Glomerular visceral epithelial cell (primary cell): ENCODE measurements around the gene ARVCF.

Source experiments
- DNase-seq: peaks from one replicate; pipeline ENCODE4 v3.0.0-alpha.2; 2016; ENCODE audit errors: extremely low spot score

ARVCF gene

DNA sequence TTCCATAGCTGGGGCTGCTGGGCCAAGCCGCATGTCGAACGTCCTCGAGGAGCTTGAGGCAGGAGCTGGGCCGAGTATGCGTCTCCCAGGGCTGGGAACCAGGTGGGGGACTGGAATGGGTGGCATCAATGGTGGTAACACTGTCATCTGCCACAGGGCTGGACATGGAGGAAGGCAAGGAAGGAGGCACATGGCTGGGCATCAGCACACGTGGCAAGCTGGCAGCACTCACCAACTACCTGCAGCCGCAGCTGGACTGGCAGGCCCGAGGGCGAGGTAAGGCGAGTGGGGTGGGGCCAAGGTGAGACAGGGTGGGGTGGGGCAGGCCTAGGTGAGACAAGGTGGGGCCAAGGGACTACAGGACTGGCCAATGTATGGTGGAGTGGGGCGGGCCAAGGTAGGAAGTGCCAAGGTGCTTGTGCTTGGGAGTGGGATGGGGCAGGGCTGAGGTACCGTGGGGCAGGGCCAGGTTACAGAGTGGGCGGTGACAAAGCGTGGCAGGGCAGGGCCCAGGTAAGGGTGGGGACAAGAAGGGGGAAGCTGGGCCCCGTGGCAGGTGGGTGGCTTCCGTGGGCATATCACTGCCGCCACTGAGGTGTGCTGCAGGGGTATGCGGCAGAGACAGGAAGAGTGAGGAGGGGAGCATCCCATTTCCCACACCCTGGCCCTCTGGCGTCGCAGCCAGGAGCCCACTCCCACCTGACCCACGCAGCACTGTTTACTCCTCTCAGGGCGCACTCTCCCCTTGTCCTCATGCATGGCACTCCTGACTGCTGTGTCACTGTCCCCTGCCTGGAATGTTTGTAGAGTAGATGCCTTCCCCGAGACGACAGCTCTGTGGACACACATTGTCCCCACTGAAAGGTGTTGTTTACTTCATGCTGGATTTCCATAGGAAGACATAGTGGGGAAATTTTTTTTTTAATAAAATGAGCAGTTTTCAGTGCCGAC is 36.0 kb upstream of the ARVCF start:
- no peak for DNase-seq

DNA sequence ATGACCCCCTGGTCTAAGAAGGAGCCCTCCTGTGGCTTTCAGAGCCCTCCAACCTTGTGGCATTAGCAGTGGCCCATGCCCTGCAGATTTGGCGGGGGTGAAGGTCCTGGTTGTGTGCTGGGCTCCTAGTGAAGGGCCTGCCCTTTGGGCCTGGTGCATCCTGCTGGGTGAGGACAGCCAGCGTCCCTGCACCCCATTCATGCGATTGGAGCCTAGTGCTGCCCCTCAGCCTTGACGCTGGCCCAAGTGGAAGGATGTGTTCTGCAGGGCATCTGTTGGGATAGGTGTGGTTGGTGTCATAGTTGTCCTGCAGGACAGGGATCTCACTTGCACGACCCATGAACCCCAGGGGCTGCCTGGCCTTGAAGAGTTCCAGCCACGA is 35.3 kb upstream of the ARVCF start:
- no peak for DNase-seq

DNA sequence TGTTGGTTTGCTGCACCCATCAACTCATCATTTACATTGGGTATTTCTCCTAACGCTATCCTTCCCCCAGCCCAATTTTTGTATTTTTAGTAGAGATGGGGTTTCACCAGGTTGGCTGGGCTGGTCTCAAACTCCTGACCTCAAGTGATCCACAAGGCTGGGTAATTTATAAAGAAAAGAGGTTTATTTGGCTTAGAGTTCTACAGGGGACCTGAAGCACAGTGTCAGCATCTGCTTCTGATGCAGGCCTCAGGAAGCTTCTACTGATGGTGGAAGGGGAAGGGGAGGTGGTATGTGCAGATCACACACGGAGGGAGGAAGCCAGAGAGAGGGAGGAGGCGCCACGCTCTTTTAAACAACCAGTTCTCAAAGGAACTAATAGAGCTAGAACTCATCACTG is 30.1 kb upstream of the ARVCF start:
- no peak for DNase-seq

DNA sequence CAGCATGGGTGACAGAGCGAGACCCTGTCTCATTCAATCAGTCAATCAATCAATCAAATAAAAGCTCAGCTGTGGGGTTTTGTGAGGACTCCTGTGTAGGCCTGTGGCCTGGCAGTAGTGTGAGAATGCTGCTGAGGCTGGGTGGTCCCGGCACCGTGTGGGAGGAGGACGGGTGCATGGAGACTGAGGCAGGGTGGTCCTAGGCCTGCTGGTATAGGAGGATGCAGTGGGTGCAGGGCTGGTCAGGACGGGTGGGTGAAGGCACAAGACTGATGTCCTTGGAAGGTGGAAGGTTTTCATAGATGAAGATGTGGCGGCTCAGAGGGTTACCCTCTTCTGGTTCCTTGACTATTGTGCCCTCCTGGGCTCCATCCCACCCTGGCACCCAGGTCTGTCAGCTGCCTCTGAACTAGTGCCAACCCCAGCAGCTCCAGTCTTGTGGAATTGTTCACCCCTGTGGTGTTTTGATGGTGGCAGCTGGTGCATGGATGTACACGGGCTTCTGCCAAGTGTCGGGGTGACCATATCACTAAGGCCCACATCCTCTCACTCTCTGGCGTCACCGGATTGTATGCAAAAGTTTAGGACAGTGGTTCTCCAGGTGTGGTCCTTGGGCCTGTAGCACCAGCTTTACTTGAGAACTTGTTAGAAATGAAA is 28.0 kb upstream of the ARVCF start:
- no peak for DNase-seq

DNA sequence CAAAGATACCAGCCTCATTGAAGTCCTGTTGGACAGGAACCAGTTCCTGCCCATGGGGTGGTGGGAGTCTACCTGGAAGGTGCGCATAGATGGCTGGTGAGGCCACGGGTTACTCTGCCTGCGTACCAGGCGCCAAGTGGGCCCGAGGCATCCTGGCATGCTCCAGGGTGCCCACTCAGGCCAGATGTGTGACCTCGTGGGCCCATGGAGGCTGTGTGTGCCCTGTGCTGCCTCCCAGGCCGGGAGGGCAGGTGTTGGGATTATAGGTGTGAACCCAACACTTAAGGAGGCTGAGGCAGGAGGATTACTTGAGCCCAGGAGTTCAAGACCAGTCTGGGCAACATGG is 27.3 kb upstream of the ARVCF start:
- DNase-seq: no peak

DNA sequence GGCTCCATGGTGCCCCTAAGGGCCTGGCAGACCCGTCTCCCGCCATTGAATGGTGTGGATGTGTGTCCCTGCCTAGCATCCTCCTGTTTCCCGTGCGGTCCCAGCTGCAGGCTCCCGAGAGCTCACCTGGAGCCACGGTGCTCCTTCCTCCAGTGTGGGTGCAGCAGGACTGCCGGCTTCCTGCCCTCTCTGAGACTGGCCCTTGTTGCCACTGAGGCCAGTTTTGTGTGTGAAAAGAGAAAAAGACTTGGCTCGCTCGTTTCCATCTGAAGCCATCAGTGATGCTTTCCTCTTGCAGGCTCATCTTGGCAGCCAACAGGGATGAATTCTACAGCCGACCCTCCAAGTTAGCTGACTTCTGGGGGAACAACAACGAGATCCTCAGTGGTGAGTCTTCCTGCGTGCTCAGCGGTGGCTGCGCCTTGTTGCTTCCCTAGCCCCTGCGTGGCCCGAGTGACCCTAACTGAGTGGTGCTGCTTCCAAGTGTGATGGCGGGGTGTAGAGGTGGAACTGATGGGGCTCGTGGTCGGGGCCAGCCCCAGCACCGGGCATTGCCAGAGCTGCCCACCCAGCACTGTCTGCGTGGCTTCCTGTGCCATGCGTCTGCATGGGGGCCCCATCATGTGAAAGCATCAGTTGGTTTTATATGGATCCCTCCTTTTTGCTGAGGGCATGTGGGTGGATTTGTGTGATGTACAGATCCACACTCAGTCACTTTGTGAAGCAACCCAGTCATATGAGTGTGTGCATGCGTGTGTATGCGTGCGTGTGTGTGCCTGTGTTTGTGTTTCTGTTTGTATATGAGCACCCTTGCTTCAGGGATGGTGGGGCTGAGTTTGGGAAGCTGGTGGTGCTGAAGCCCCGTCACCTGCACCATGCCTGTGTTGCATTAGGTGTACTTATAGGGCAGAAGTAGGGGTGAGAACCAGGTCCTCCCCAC is 26.7 kb upstream of the ARVCF start:
- no peak for DNase-seq

DNA sequence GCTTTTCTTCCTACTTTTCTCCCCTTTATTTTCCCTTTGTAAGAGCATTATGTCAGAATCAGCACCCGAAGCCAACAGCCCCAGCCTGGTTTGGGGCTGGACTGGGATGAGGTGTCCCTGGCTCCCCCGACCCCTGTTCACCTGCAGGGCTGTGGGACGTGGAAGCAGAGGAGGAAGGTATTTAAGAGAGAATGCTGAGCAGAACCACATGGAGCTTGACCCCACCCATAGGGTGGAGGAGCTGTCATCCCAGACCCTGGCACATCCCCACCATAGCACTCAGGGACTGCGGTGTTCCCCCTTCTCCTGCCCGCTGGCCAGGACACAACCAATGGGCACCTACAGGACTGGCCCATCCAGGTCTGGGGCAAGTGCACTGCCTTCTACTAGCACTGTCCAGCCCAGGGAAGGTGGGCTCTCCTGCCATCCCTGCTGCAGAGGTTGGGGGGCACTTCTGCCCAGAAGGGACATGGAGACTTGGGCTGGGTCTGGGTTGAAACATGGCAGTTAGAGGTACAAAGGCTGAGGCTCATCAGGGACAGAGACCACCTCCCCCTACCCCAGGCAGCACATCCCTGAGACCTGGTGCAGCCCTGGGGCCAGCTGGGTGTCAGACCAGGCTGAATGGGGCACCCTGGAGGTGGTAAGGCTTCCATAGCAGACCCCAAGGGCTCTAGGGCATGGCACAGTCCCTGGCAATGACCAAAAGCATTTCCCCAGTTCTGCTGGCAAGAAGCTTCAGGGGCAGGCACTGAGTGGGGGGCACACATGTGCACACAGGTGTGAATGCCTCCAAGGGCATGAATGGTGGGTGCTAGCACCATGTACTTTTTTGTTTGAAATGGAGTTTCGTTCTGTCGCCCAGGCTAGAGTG is 23.9 kb upstream of the ARVCF start:
- no peak for DNase-seq

DNA sequence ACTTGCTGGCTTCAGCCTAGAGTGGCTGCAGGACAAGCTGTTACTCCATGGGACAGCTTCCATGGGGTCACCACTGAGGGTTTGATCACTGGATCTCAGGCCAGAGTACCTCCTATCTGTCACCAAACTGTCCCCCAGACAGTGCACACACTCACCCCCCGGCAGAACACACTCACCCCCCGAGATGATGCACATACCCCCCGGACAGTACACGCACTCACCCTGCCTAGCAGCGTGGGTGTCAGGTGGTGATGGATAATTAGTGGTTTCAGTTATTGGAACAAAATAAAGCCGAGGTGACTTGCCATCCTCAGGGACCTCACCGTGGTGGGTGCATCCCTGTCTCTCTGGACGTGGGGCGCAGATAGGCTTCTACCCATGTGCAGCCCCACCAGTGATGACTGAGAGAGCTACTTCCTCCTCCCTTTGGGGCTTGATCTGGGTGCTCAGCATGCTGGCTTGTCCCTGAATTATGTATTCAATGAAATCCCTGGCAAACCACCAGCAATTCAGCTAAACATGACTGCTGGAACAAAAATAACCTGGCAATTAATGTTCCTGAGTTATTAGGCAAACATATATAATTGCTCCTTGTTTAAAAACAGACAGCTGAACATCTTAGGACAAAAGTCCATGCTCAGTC is 23.2 kb upstream of the ARVCF start:
- no peak for DNase-seq

DNA sequence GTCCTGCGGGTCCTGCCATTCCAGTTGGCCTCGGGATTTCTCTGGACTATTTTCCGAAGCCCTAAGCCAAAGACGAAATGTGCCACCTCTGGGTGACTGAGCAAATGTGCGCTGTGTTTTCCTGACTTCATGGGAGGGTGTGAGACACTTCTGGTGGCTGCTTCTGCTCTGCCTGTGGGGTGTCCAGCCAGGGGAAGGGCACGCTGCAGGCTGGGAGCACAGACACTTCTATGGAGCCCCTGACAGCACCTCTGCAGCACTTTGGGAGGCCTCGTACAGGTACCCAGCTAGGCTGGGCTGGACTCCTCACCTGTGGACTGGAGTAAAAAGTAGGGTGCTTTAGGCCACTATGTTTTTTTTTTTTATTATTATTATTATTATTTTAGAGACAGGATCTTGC is 22.0 kb upstream of the ARVCF start:
- no peak for DNase-seq

DNA sequence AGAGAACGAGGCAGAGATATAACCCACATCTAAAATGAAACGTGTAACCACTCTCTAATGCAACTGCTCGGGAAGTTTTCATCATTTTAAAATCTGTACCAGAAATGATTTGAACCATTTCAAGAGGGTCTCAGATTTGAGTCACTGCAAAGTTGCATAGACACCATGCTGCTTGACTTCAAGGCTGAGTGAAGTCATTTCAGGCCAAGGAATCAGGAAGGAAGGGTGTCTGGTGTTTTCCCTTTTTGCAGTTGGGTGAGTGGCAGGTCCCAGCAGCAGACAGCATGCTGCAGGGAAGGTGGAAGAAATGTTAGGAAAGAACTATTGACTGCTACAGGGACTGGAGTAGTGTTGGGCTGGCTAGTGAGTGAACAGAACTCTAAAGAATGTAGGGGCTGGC is 20.8 kb upstream of the ARVCF start:
- DNase-seq: no peak

DNA sequence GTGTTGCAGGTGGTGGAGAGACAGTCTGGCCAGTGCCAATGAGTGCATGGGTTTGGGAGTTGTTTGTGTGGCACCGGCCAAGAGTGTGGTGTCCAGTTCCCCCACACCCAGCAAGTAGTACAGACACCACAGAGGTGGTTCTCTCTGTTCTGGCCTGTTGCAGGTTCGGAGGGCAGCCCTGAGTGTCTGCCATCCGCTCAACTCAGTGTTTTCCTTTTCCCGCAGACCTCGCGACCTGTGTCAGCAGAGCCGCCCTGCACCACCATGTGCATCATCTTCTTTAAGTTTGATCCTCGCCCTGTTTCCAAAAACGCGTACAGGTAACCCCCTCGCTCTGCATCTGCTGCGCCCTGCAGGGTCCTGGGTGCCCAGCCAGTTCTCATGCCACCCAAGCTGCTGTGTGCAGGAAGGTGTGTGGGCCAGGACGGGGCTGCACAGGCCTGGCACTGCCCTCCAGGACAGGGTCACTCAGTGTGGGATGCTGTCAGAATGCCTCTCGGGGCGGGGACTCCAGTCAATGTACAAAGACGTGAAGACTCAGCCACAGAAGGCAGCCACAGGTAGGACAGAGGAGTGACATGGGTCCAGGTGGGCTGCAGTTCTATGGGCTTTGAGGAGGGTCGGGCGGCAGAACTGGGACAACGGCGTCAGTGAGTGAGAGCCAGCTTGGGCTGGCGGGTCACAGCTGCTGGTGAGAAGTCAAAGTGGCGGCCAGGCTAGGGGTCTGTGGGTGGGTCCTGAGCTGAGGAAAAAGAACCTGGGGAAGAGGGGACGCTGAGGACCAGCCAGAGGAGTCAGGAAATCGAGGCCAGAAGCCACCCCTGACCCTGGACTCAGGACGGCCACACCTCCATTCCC is 20.1 kb upstream of the ARVCF start:
- no peak for DNase-seq

DNA sequence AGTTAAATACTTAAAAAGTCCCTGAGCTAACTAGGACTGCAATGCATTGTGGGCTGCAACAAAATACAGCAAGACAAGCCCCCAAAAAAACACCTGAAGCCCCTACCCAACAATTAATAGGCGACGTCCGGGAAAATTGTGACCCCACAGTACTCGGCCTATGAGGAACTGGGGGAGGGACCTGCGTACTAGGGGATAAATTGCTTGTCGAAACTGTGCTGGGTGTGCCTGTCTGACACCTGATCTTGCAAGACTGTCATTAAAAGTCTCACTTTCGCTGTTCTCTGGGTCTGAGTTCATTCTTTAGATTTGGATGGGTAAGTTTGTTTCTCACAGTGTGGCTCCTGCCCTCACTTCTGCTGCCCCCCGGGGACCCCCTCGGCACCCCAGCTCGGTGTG is 19.5 kb upstream of the ARVCF start:
- no peak for DNase-seq

DNA sequence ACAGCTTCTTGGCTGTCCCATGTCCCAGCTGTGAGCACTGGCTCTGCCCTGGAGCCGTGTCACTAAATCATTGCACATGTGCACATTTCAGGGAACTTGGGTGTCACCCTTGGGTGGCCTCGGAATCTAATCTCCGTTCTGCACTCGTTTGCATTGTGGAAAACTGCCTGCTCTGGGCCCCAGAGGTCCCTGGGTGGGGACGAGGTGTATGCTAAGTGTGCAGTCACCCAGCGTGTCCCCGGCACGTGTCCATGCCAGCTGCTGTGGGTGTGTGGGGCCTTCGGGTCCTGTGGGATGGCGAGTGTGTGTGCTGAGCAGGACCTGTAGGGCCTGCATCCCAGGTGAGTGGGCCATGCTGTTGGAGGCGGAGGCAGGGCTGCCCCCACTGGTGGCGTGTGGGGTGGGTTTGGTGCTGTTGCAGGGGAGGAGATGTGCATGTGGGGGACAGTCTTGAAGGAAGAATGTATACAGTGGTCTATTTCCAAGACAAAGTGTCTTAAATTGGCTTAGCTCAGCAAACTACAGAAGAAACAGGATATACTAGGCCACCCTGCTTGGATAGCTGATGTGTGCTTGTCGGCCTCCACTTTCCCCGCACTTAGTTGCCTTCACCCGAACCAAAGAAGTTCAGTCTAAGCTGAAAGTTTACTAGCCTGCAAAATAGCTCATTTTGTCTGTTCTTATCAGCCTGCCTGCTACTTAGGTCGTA is 18.9 kb upstream of the ARVCF start:
- no peak for DNase-seq

DNA sequence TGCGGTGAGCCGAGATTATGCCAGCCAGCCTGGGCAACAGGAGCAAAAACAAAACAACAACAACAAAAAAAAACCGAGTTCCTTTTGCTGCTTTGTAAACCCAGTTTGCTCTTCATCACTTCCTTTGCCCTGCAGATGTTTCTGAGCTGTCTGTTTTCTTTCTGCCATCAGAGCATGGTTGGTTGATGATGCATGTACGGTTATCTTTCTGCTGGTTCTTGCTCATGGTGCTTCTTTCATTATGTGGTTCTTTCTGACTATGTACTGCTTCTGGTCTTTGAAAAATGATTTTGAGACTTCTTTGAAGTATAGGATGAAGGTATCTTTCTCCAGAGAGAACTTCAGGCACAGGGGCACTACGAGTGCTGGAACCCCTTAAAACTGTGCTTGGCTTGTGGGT is 17.5 kb upstream of the ARVCF start:
- no peak for DNase-seq

DNA sequence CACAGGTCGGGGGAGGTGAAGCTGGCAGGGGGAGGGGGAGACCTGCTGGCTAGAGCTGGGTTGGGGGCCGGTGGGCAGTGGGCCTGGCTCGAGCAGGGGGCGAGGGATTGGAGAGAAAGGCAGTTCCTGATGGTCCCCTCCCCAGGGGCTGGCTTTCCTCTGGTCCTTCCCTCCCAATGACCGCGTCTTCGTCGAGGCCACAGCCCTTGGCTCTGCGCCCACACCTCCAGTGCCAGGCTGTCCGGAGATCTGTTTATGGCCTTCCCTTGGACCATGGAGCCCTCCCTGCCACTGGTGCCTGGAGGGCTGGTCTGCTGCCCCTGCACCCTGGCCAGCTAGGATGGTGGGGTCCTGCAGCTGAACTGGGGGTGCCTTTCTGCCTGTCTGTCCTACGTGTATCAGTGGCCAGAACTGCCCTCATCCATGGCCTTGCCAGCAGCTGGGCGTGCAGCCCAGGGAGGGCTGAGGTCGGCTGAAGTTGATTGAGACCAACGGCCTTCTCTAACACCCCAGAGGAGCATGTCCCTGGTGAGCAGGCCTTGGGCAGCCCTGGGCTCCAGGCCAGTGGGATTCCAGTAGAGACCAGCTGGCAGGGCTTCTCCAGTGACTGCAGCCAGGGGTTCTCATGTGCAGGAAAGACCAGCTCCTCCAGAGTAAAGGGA is 16.6 kb upstream of the ARVCF start:
- DNase-seq: no peak

DNA sequence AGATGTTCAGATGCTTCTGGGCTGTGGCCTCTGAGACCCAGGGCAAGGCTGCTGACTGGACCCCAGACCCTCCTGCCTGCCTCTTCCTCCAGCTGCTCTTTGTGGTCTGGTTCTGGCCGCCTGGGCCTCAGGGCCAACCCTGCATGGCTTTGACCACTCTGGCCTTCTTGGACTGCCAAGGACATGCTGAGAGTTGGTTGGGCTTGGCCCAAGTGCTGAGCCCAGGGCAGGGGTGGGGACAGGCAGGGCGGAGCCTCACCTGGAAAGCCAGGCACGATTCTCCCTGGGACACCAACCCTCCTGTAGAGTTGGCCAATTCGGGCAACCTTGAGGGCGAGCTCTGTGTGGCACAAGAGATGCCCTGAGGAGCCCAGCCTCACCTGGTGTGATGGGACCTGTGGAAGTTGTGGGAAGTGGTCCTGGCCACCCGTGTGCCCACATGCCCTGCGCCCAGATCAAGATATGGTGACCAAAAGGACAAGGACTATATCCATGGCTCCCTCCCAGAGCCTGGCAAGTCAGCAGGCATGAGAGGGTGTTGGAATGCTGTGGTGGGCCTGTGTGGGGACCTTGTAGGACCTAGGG is 15.9 kb upstream of the ARVCF start:
- DNase-seq: no peak

DNA sequence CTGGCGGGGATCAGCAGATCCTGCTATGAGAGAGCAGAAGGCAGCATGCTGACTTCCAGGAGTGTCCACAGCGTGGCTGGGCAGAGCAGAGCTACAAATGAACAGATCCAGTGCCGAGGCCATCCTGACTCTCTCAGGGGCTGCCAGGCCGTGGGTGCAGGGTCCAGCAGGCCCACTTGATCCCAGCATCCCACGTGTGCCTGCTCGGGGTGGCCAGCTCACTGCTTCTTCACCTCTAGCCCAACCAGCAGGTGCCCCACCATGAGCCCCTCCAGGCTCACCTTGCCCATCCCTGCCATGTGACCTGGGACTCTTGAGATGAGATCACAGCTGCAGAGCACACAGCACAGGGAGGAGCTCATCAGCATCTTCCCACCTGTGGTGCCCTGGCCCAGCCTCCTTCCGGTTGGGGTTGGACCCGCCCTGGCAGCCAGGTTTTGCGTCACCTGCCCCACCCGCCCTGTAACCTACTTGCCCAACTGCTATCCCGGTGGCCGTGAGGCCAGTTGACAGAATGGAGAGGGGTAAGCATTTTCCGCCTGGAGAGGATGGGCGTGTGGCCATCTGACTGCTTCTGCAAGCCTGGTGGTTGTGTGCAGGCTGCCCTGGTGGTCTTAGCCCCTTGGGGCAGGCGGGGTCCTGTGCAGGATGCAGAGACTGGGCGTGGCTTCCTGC is 15.2 kb upstream of the ARVCF start:
- no peak for DNase-seq
